ENCODE results near the gene TCEANC2.
A peak's percentile ranks its signal among the peaks of the same experiment; 100 is the strongest.
"Not testable (repeated sequence)": the region's sequence is repeated elsewhere in the genome, so short reads cannot be mapped to it uniquely, and the experiment has no call there.

Gene TCEANC2

GRCh38 chr1:54052934-54053744, at the start of gene TCEANC2, which contains the start of gene TMEM59:
TCEANC2 (plus strand) TSS chr1:54053608; CDS start chr1:54054423, 815 bp downstream.
TMEM59 (minus strand) TSS chr1:54053204; CDS start chr1:54053188, 16 bp downstream.
- DNase-seq (ENCODE audit: low read depth in 1 of 2, low spot score in 1 of 2): peak; percentile 90 to 95

GRCh38 chr1:54003750-54004480, 49.5 kb upstream of the TCEANC2 start:
- DNase-seq (ENCODE audit: low read depth in 1 of 2, low spot score in 1 of 2): not testable (repeated sequence)

GRCh38 chr1:54004481-54005049, 48.8 kb upstream of the TCEANC2 start:
- DNase-seq (ENCODE audit: low read depth in 1 of 2, low spot score in 1 of 2): no peak

- DNase-seq (ENCODE audit: low read depth in 1 of 2, low spot score in 1 of 2): no peak
Observed at GRCh38 chr1:54006508-54006907, 46.9 kb upstream of the TCEANC2 start.

DNA sequence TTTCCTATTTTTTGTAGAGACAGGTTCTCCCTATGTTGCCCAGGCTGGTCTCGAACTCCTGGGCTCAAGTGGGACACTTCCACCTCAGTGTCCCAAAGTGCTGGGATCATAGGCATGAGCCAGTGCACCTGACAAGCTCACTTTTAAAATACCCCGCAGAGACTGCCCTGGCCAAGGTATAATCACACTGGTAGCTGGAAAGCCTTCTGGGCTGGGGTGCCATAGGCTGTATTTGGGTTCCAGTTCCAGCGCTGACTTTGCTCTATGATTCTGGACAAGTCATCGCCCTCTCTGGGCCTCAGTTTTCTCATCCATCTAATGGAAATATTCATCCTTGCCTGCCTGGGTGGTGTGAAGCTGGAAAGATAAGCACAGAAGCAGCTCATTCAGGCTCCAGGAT, 45.8 kb upstream of the TCEANC2 start:
- no peak for DNase-seq (ENCODE audit: low read depth in 1 of 2, low spot score in 1 of 2)

- no peak for DNase-seq (ENCODE audit: low read depth in 1 of 2, low spot score in 1 of 2)
Observed at GRCh38 chr1:54008876-54009275, 44.5 kb upstream of the TCEANC2 start.

DNA sequence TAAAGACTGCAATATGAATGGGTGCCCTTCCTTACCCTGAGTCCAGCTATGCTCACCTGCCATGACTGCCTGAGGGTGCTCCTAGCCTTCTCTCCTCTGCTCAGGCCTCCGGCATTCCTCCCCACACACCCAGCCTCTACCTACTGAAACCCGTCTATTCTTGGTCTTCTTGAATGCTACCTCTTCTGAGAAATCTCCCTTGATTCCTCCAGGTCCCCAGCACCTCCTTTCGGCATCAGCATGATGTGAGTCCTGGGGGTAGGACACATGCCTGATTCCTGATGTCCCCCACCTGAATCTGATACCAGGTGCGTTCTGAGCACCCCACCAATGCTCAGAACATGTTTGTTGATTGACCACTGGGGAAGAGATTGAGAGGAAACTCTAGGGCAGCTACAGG, 44.0 kb upstream of the TCEANC2 start:
- no peak for DNase-seq (ENCODE audit: low read depth in 1 of 2, low spot score in 1 of 2)

DNA sequence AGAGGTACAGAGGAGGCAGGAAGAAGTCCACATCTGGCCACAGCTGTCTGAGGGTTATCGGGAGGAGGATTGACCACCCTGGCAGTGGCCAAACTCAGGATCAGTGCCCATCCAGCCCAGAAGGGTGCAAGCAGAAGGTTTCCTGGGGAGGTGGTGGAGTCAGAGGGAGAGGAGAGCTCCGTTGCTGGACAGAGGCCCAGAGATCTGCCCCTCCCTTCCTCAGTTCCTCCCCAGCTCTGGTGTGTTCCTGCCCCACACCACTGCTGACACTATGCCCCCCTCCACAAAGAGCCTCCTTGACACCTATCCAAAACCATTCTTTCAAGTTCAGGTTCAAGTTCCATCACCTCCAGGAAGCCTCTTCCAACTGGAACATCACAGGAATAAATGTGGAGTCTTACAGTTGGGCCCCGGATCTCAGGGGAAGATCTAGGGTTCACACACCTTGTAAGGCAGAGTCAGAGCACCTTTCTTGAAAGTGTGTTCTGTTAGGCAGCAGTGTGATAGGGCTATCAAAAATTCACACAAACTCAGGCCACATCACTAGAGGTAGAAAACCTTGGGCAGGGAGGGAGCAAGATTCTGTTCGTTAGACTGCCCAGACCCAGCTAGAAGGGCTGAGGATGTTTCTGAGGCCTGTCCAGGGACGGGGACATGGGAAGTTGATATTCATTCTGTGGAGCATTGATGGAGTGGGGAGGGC, 42.8 kb upstream of the TCEANC2 start:
- no peak for DNase-seq (ENCODE audit: low read depth in 1 of 2, low spot score in 1 of 2)

DNA sequence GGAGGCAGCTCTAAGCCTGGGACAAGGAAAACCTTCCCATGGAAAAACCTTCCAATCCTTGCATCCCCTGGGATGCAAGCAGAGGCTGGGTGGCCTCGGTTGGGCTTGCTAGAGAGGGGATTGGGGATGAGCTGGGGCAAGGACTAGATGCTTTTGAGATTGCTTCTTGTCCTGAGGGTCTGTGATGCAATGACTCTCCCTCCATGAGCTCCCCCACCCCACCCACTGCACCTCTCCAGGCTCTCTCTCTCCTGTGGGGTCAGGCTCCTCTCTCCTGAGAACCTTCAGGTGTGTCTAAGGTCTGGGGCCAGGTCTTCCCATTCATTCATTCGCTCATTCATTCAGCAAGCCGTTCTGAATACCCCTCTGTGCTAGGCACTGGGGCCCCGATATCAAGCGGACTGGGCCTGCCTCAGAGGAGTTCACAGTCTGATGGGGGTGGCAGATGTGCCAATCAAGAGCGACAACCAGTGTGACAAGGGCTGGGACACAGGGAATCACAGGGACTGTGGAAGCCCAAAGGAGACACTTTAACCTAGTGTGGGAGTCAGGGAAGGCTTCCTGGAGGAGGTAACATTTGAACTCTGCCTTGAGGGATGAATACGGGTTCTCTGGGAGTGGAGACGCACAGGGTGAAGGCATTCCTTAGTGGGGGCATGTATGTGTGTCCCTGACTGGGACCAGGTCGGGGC, 41.9 kb upstream of the TCEANC2 start:
- no peak for DNase-seq (ENCODE audit: low read depth in 1 of 2, low spot score in 1 of 2)

DNA sequence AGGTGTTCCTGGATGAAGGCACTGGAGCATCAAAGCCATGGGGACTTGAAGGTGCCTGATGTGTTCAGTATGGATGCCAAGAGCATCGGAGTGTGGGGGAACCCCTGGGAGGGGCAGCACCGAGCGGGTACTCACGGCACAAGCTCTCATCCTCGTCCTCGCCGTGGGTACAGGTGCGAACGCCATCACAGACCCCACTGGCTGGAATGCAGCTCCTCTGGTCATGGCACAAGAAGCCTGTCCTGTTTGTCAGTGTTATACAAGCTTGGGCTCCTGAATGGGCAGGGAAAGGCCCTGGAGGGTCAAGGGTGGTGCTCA, 41.4 kb upstream of the TCEANC2 start:
- DNase-seq (ENCODE audit: low read depth in 1 of 2, low spot score in 1 of 2): no peak

DNA sequence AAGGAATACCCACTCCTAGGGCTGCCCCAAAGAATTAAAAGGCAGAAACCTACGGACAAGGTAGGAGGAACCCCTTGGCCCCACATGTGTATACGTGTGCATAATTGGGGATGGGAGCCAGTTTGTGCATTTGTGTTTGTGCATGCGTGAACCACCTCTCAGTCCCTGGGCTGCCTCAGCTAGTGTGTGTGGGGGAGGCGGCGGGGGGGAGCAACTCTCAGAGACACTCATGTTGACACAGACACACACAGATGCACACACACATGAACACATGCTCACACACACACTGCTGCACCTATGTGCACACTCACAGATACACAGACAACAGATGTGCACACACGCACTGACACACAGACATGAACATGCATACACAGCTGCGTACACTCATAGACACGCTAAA, 40.5 kb upstream of the TCEANC2 start:
- no peak for DNase-seq (ENCODE audit: low read depth in 1 of 2, low spot score in 1 of 2)

DNA sequence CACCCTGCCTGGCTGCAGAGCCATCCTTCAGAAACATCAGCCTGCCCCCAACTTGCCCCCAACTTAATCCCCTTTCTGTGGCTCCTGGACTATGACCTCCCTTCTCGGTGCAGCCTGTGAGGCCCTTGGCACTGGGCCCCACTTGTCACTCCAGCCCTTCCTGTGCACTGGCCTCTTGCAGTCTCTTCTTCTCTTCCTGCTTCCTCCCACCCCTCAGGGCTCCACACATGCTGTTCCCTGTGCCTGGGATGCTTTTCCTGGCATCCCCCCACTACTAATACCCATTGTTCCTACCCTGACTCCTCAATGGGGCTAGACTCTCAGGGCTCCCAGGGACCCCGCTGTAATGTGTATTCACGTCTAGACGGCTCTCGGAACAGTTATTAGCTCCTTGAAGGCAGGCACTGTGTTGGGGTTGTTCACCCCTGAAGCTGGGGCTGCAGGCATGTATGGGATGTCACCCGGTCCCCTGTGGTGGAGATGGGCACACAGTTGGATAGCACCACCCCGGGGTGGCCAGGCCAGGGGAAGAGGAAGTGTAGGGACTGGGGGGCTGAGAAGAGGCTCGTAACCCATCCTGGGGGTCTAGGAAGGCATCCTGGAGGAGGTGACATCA, 39.9 kb upstream of the TCEANC2 start:
- DNase-seq (ENCODE audit: low read depth in 1 of 2, low spot score in 1 of 2): no peak

GRCh38 chr1:54014009-54014629, 39.3 kb upstream of the TCEANC2 start:
- DNase-seq (ENCODE audit: low read depth in 1 of 2, low spot score in 1 of 2): no peak

DNA sequence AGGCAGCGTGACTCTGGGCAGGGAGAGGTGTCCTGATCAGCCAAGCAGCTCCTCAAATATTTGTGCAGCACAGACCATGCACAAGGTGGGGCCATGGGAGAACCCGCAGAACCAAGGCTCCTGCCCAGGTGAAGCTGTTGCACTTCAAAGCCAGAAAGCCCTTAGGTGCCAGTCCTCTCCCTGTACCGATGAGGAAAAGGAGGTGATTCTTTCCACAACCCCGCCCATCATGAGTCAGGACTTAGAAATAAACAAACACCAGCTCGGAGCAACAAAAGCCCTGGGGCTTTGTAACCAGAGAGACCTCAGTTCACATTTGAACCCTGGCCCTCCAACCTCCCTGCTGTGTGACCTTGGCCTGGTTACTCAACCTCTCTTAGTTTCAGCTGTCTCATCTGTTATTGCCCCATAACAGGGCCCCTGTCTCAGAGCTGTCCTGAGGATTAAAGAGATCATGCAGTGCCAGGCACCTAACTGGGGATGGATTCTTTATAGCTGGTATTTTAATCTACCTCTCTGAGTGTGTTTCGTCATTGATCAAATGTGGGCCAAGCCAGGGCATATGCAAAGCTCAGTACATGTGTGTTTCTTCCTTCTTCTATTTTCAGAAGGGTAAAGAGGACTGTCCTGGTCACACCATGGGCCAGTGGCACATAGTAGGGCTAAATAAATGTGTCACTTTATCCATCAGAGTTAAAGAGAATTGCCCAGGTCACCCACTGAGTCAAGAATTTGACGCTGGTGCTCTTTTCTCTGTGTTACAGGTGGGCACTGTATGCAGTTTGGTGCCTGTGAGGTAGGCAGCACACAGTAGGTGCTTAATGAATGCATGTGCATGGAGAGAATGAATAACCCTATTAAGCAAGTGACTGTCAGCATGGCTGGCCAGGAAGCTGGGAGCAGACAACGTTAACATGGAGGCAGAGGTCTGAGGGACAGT, 36.8 kb upstream of the TCEANC2 start:
- no peak for DNase-seq (ENCODE audit: low read depth in 1 of 2, low spot score in 1 of 2)

DNA sequence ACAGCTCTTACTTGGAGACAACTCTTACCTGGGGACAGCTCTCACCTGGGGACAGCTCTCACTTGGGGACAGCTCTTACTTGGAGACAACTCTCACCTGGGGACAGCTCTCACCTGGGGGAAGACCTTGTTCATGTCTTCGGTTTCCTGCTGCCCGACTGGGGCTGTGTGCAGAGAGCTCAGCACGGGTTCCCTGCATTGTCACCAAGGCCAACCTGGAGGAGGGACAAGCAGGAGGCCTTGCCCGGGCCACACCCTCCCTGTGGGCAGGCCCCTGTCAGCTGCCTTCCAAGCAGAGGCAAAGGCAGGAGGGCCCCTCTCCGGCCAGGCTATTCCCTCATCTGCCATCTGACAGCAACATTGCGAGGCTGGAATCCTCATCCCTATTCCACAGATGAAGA, 35.4 kb upstream of the TCEANC2 start, which contains the start of gene LDLRAD1:
Gene LDLRAD1 (minus strand): TSS at position 208 of the 400 bp plus-strand sequence. CDS start 74 bp downstream, at position 134.
- DNase-seq (ENCODE audit: low read depth in 1 of 2, low spot score in 1 of 2): no peak

- no peak for DNase-seq (ENCODE audit: low read depth in 1 of 2, low spot score in 1 of 2)
Observed at GRCh38 chr1:54018635-54019034, 34.8 kb upstream of the TCEANC2 start.

DNA sequence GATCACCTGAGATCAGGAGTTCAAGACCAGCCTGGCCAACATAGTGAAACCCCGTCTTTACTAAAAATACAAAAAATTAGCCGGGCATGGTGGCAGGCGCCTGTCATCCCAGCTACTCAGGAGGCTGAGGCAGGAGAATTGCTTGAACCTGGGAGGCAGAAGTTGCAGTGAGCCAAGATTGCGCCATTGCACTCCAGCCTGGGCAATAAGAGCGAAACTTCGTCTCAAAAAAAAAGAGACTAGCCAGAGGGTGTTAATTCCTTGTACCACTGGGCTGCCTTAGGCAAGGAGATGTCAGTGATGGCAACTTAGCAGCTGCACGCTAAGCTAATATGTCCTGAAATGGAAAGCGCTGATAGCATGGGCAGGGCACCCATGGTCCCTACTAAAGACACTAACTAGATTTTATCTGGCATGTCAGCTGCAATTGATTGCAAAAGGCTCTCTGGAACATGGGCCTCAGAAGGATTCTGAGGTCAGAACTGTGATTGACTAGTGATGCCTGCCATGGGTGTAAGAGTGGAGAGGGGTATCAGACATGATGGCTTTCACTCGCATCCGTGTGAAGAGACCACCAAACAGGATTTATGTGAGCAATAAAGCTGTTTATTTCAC, 33.7 kb upstream of the TCEANC2 start:
- not testable (repeated sequence) for DNase-seq (ENCODE audit: low read depth in 1 of 2, low spot score in 1 of 2)

GRCh38 chr1:54024358-54024757, 29.1 kb upstream of the TCEANC2 start:
- no peak for DNase-seq (ENCODE audit: low read depth in 1 of 2, low spot score in 1 of 2)
